SK-N-SH (cell line): Measurements from ENCODE around the gene SLC15A1. TPM values are rescaled to one million over a fixed set of nuclear protein-coding genes. Genes with fewer than 3 reads are reported as not detected.

Experiments
- CTCF ChIA-PET: fragments of 300-600, 350-600 bp; formaldehyde crosslinking; extraction: SDS; loops from one replicate; lab custom pipeline; 2021; lab: Yijun Ruan, JAX
- POLR2A ChIA-PET: fragments of 350-600 bp; sonication (Branson Sonifier 250); formaldehyde crosslinking; extraction: SDS; loops from one replicate; lab custom pipeline; 2020; ENCODE audit warnings: antibody characterized with exemption, inconsistent platforms; lab: Yijun Ruan, JAX
- DNase-seq: peaks from one replicate; pipeline ENCODE4 v3.0.0; 2012
- H2AFZ ChIP-seq: fragments of 200-600 bp; sonication (generic); 2 replicates; pipeline ENCODE4 v1.8.1; 2016; ENCODE audit warnings: antibody characterized with exemption, mild to moderate bottlenecking, low read depth
- H3F3A ChIP-seq: fragments of 200-600 bp; sonication (generic); replicated peaks from 2 replicates; pipeline ENCODE3; 2016; ENCODE audit warnings: antibody characterized with exemption, mild to moderate bottlenecking; ENCODE audit not compliant: insufficient read depth
- H3K27ac ChIP-seq, 2 experiments: fragments of 200-500 bp in 1 of 2; fragments of 200-600 bp in 1 of 2; sonication (Bioruptor generic) in 1 of 2; sonication (generic), shearing (Covaris generic) in 1 of 2; 2 replicates each; pipeline versions ENCODE4 v1.5.1 to v1.6.1; 2014 to 2016; ENCODE audit warnings: low read depth in 2 of 2, inconsistent platforms in 1 of 2, low read length in 1 of 2, mild to moderate bottlenecking in 1 of 2, mixed read lengths in 1 of 2
- H3K27me3 ChIP-seq: fragments of 200-600 bp; sonication (generic), shearing (Covaris generic); 2 replicates; pipeline ENCODE4 v1.6.1; 2016; ENCODE audit warnings: mixed run types; ENCODE audit not compliant: insufficient read depth
- H3K36me3 ChIP-seq, 2 experiments: fragments of 200-500 bp in 1 of 2; fragments of 200-600 bp in 1 of 2; sonication (Bioruptor generic) in 1 of 2; sonication (generic) in 1 of 2; replicated peaks in 1 of 2; 2 replicates each; pipeline versions ENCODE3 to v1.5.1; 2014 to 2016; ENCODE audit warnings: low read length in 1 of 2, mild to moderate bottlenecking in 1 of 2; ENCODE audit not compliant: insufficient read depth in 2 of 2, control insufficient read depth in 1 of 2
- H3K4me1 ChIP-seq, 2 experiments: fragments of 200-500 bp in 1 of 2; fragments of 200-600 bp in 1 of 2; sonication (Bioruptor generic) in 1 of 2; sonication (generic), shearing (Covaris generic) in 1 of 2; 2 replicates each; pipeline versions ENCODE4 v1.5.1 to v1.6.1; 2014 to 2016; ENCODE audit warnings: low read depth in 1 of 2, low read length in 1 of 2, mixed run types in 1 of 2; ENCODE audit not compliant: insufficient read depth in 2 of 2, control insufficient read depth in 1 of 2
- H3K4me2 ChIP-seq: fragments of 200-600 bp; sonication (generic), shearing (Covaris generic); 2 replicates; pipeline ENCODE4 v1.6.1; 2017; ENCODE audit warnings: mixed run types
- H3K4me3 ChIP-seq, 2 experiments: fragments of 200-500 bp in 1 of 2; fragments of 200-600 bp in 1 of 2; sonication (Bioruptor generic) in 1 of 2; sonication (generic), shearing (Covaris generic) in 1 of 2; 2 replicates each; pipeline versions ENCODE4 v1.5.1 to v1.8.1; 2014 to 2016; ENCODE audit warnings: low read depth in 2 of 2, inconsistent platforms in 1 of 2, low read length in 1 of 2, mild to moderate bottlenecking in 1 of 2, mixed read lengths in 1 of 2, moderate library complexity in 1 of 2
- H3K79me2 ChIP-seq: fragments of 200-600 bp; sonication (generic); 2 replicates; pipeline ENCODE4 v1.8.1; 2017; ENCODE audit warnings: mild to moderate bottlenecking; ENCODE audit not compliant: insufficient read depth
- H3K9ac ChIP-seq: fragments of 200-600 bp; sonication (generic); 2 replicates; pipeline ENCODE4 v1.6.1; 2017; ENCODE audit warnings: mixed run types
- H3K9me2 ChIP-seq: fragments of 200-600 bp; sonication (generic); 2 replicates; pipeline ENCODE4 v1.6.1; 2017; ENCODE audit warnings: mixed run types
- H3K9me3 ChIP-seq: fragments of 200-600 bp; sonication (generic); 2 replicates; pipeline ENCODE4 v1.6.1; 2017; ENCODE audit warnings: mixed run types, mild to moderate bottlenecking, moderate library complexity
- H4K20me1 ChIP-seq: fragments of 200-600 bp; sonication (generic); 2 replicates; pipeline ENCODE4 v1.6.1; 2017; ENCODE audit warnings: mild to moderate bottlenecking, mixed run types; ENCODE audit not compliant: insufficient read depth
- CHD2 ChIP-seq: fragments of 150-350 bp; IDR thresholded peaks from 2 replicates; pipeline ENCODE4 v1.6.1; 2018; ENCODE audit warnings: low read length; ENCODE audit not compliant: partially characterized antibody
- ELF1 ChIP-seq: IDR thresholded peaks from 2 replicates; pipeline ENCODE4 v1.4.0; 2012
- FOXJ3 ChIP-seq: sonication (generic); formaldehyde crosslinking; IDR thresholded peaks from 2 replicates; pipeline ENCODE4 v1.5.1; 2020; ENCODE audit warnings: mild to moderate bottlenecking, missing genetic modification reagents
- FOXM1 ChIP-seq: IDR thresholded peaks from 2 replicates; pipeline ENCODE4 v1.4.0; 2012; ENCODE audit warnings: low read depth, mild to moderate bottlenecking
- GABPA ChIP-seq: IDR thresholded peaks from 2 replicates; pipeline ENCODE4 v1.4.0; 2012; ENCODE audit warnings: low read depth, mild to moderate bottlenecking
- GATA2 ChIP-seq: sonication (generic); formaldehyde crosslinking; IDR thresholded peaks from 2 replicates; pipeline ENCODE4 v1.5.0; 2020; ENCODE audit warnings: mild to moderate bottlenecking, missing genetic modification reagents
- JUND ChIP-seq: IDR thresholded peaks from 2 replicates; pipeline ENCODE4 v1.4.0; 2012
- MAX ChIP-seq: IDR thresholded peaks from 2 replicates; pipeline ENCODE4 v1.4.0; 2012; ENCODE audit warnings: low read depth
- NRF1 ChIP-seq: IDR thresholded peaks from 2 replicates; pipeline ENCODE4 v1.6.1; 2012; ENCODE audit warnings: low read depth, mild to moderate bottlenecking, low read length
- RCOR1 ChIP-seq: fragments of 150-350 bp; IDR thresholded peaks from 2 replicates; pipeline ENCODE4 v1.6.1; 2017; ENCODE audit warnings: antibody characterized with exemption, low read length
- SMC3 ChIP-seq: IDR thresholded peaks from 2 replicates; pipeline ENCODE4 v1.6.1; 2012; ENCODE audit warnings: low read depth, low read length, improper control_type of control experiment
- TAF1 ChIP-seq: IDR thresholded peaks from 2 replicates; pipeline ENCODE4 v1.6.1; 2012; ENCODE audit warnings: low read depth, mild to moderate bottlenecking, low read length, moderate library complexity, borderline replicate concordance
- TCF12 ChIP-seq: IDR thresholded peaks from 2 replicates; pipeline ENCODE4 v1.4.0; 2012
- TEAD4 ChIP-seq: IDR thresholded peaks from 2 replicates; pipeline ENCODE4 v1.4.0; 2012; ENCODE audit warnings: mild to moderate bottlenecking, borderline replicate concordance; ENCODE audit not compliant: insufficient read depth
- USF1 ChIP-seq: IDR thresholded peaks from 2 replicates; pipeline ENCODE4 v1.4.0; 2012; ENCODE audit warnings: low read depth, borderline replicate concordance
- WGBS: methylation state at CpG from one replicate; pipeline ENCODE4 v1.1.6; 2017; ENCODE audit warnings: low lambda C conversion rate; 5-methylcytosine and 5-hydroxymethylcytosine counted together
- polyA plus RNA-seq, 3 experiments: library from polyadenylated mRNA; depleted of rRNA; stranded (reverse); fragments of >200 nt; gene quantifications; 2 replicates each; pipeline ENCODE4 v1.2.3, GENCODE V29; 2012
- TF ChIP-seq, protein P1 (sequence below): fragments of 150-350 bp; IDR thresholded peaks from 2 replicates; pipeline ENCODE4 v1.6.1; 2016; ENCODE audit warnings: mild to moderate bottlenecking, low read depth, low read length
- TF ChIP-seq, protein P2 (sequence below): fragments of 200-600 bp; sonication (generic); IDR thresholded peaks from 2 replicates; pipeline ENCODE4 v1.6.1; 2017; ENCODE audit warnings: antibody characterized with exemption, mild to moderate bottlenecking, moderate library complexity

The SLC15A1 gene
- polyA plus RNA-seq, 1 of the 3 experiments (the other 2 are of a cell fraction) = not detected

GRCh38 chr13:98668155-98668554 lies 84.3 kb downstream of the SLC15A1 start:
- Histone ChIP-seq H3K4me1 (peaks cover 0 to under 1% of the 10 kb centered on the region in 2 experiments; a peak in 1 of 4 replicates), H3K9me3 (no peaks in the 10 kb centered on the region), H3K79me2 (no peaks in the 10 kb centered on the region), H3K36me3 (no peaks in the 10 kb centered on the region), H3K4me2 (no peak overlapping the region), H3K9me2 (no peaks in the 10 kb centered on the region), H3K9ac (no peak overlapping the region), H4K20me1 (no peaks in the 10 kb centered on the region), H3K4me3 (no peak overlapping the region), H3K27ac (no peak overlapping the region), H3F3A (no peaks in the 10 kb centered on the region), H2AFZ (no peak overlapping the region), H3K27me3 (no peaks in the 10 kb centered on the region; the same call in none of the 2 replicates)
- TF ChIP-seq SMC3 (no peak), RCOR1 (no peak)
- no peak for DNase-seq
- ChIA-PET POLR2A (no interaction called here), CTCF (interaction anchor here (1.0 to 2.6 kb wide), 4 partner anchors 15 to 812 kb away, joined by 3 to 14 read pairs (median 6); no protein-coding TSS in a partner anchor)
- WGBS = 90% methylated on average over 4 of the region's 4 CpGs

DNA sequence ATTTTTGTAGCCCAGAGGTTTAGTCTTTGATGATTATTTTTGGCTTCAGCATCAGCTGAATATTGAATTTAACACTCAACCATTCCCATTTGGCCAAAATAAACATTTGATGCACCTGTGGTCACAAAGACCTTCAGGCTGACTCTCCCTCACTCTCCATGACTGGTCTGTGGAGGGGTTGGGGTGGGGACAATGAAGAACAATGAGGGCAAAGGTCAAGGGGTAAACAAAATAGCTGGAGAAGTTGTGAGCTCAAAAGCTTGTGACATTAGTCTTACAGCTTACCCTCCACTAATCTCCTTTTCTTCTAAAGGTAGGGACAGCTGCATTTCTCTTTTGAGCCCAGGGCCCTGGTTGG lies 86.9 kb downstream of the SLC15A1 start:
- no peak for DNase-seq
- H3K27me3 ChIP-seq = no peaks in the 10 kb centered on the region; the same call in none of the 2 replicates
- no peaks in the 10 kb centered on the region for H3F3A ChIP-seq
- no peaks in the 10 kb centered on the region for H3K79me2 ChIP-seq
- TF ChIP-seq FOXM1 (no peak), FOXJ3 (no peak), NRF1 (no peak), MAX (no peak), JUND (no peak), TEAD4 (no peak), GABPA (no peak), CHD2 (no peak), TCF12 (no peak), TAF1 (no peak), GATA2 (no peak), USF1 (no peak), ELF1 (no peak)
- TF ChIP-seq, protein P1, sequence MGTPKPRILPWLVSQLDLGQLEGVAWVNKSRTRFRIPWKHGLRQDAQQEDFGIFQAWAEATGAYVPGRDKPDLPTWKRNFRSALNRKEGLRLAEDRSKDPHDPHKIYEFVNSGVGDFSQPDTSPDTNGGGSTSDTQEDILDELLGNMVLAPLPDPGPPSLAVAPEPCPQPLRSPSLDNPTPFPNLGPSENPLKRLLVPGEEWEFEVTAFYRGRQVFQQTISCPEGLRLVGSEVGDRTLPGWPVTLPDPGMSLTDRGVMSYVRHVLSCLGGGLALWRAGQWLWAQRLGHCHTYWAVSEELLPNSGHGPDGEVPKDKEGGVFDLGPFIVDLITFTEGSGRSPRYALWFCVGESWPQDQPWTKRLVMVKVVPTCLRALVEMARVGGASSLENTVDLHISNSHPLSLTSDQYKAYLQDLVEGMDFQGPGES = no peak
- TF ChIP-seq, protein P2, sequence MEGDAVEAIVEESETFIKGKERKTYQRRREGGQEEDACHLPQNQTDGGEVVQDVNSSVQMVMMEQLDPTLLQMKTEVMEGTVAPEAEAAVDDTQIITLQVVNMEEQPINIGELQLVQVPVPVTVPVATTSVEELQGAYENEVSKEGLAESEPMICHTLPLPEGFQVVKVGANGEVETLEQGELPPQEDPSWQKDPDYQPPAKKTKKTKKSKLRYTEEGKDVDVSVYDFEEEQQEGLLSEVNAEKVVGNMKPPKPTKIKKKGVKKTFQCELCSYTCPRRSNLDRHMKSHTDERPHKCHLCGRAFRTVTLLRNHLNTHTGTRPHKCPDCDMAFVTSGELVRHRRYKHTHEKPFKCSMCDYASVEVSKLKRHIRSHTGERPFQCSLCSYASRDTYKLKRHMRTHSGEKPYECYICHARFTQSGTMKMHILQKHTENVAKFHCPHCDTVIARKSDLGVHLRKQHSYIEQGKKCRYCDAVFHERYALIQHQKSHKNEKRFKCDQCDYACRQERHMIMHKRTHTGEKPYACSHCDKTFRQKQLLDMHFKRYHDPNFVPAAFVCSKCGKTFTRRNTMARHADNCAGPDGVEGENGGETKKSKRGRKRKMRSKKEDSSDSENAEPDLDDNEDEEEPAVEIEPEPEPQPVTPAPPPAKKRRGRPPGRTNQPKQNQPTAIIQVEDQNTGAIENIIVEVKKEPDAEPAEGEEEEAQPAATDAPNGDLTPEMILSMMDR = no peak
- TF ChIP-seq, all 33 proteins: peak for 0
- ChIA-PET CTCF (interaction anchor here (0.7 to 2.0 kb wide), 6 partner anchors 12 to 809 kb away, joined by 3 to 11 read pairs (median 3); no protein-coding TSS in a partner anchor), POLR2A (no interaction called here)
- H2AFZ ChIP-seq = no peak overlapping the region
- H3K36me3 ChIP-seq = no peaks in the 10 kb centered on the region
- no peak overlapping the region for H3K9ac ChIP-seq
- H3K9me3 ChIP-seq = no peaks in the 10 kb centered on the region
- H3K9me2 ChIP-seq = no peaks in the 10 kb centered on the region
- no peaks in the 10 kb centered on the region for H4K20me1 ChIP-seq
- H3K27ac ChIP-seq = no peak overlapping the region
- H3K4me3 ChIP-seq = no peak overlapping the region
- H3K4me2 ChIP-seq = no peak overlapping the region
- H3K4me1 ChIP-seq = peaks cover 0 to 9% of the 10 kb centered on the region in 2 experiments; a peak in 1 of 4 replicates
